GM03348 (cell line): ENCODE results near the gene INSM1.

ENCODE experiments used
- DNase-seq: peaks from one replicate; pipeline ENCODE4 v3.0.0; 2012; ENCODE audit warnings: low spot score

Gene INSM1

GRCh38 chr20:20362774-20363433 lies 5.0 kb upstream of the INSM1 start:
- DNase-seq: no peak

- no peak for DNase-seq
These were observed 4.5 kb upstream of the INSM1 start for GRCh38 chr20:20363434-20363798.

GRCh38 chr20:20363799-20364592 lies 3.9 kb upstream of the INSM1 start:
- DNase-seq: no peak

GRCh38 chr20:20364593-20365479 lies 3.1 kb upstream of the INSM1 start:
- no peak for DNase-seq

- DNase-seq: no peak
These were observed 2.3 kb upstream of the INSM1 start for GRCh38 chr20:20365480-20366161.

GRCh38 chr20:20366551-20366875 lies 1.4 kb upstream of the INSM1 start:
- no peak for DNase-seq

GRCh38 chr20:20366876-20367574 lies 879 bp upstream of the INSM1 start:
- no peak for DNase-seq

- DNase-seq: no peak
These were observed 730 bp downstream of the INSM1 start for GRCh38 chr20:20368418-20369249.

GRCh38 chr20:20369250-20370093 lies 1.6 kb downstream of the INSM1 start:
- DNase-seq: no peak

GRCh38 chr20:20370094-20370575 lies 2.2 kb downstream of the INSM1 start:
- no peak for DNase-seq

- no peak for DNase-seq
These were observed 3.2 kb downstream of the INSM1 start for GRCh38 chr20:20371083-20371482.

GRCh38 chr20:20371681-20372080 lies 3.8 kb downstream of the INSM1 start:
- DNase-seq: no peak

- DNase-seq: peak; percentile 65
These were observed 5.2 kb downstream of the INSM1 start for GRCh38 chr20:20373091-20373571.

- DNase-seq: no peak
These were observed 8.0 kb downstream of the INSM1 start for GRCh38 chr20:20375862-20376261.

GRCh38 chr20:20386192-20386591 lies 18.3 kb downstream of the INSM1 start:
- no peak for DNase-seq

GRCh38 chr20:20390393-20390792 lies 22.5 kb downstream of the INSM1 start:
- DNase-seq: no peak

GRCh38 chr20:20391115-20391514 lies 23.2 kb downstream of the INSM1 start:
- no peak for DNase-seq

GRCh38 chr20:20391766-20392165 lies 23.9 kb downstream of the INSM1 start:
- no peak for DNase-seq
